ENCODE results near the gene PUS1. TPM values are rescaled to one million over a fixed set of nuclear protein-coding genes. Genes with fewer than 3 reads are reported as not detected.

The PUS1 gene
- total and polyA plus RNA-seq, 2 donors (not counting 1 experiment from before 2014, with no cell fraction given): 50.1 to 99.5 TPM

GRCh38 chr12:131980263-131980662 lies 51.2 kb downstream of the PUS1 start:
- no peak overlapping the region for H3K27ac Mint-ChIP-seq
- Histone ChIP-seq H4K20me1 (ENCODE audit: control insufficient read depth, insufficient read depth, low read length, poor library complexity, severe bottlenecking) (peaks cover 47% of the 10 kb centered on the region), H3K9me3 (ENCODE audit: control extremely low read depth in 1 of 3, control insufficient read depth in 2 of 3, insufficient read depth in 1 of 3, low read length in 2 of 3) (no peaks in the 10 kb centered on the region), H3K79me2 (ENCODE audit: control insufficient read depth, insufficient read depth, low read length) (peaks cover 40% of the 10 kb centered on the region), H2AFZ (ENCODE audit: insufficient read depth, low read depth, low read length, poor library complexity, severe bottlenecking) (no peak overlapping the region), H3K27ac (ENCODE audit: low read length in 2 of 2) (no peak overlapping the region), H3K27me3 (replicated peaks in 1 of 4; ENCODE audit: control extremely low read depth in 1 of 4, control insufficient read depth in 3 of 4, insufficient read depth in 4 of 4, low read length in 3 of 4) (no peaks in the 10 kb centered on the region), H3K4me1 (ENCODE audit: control insufficient read depth in 2 of 2, insufficient read depth in 2 of 2, low read length in 2 of 2) (no peaks in the 10 kb centered on the region), H3K36me3 (replicated peaks in 1 of 2; ENCODE audit: control extremely low read depth in 1 of 2, control insufficient read depth in 1 of 2, extremely low read depth in 1 of 2, insufficient read depth in 2 of 2, low read length in 1 of 2) (peaks cover 0 to 61% of the 10 kb centered on the region in 2 experiments), H3K4me3 (ENCODE audit: control extremely low read depth in 1 of 5, extremely low read depth in 1 of 5, insufficient read depth in 1 of 5, low read depth in 2 of 5, low read length in 4 of 5) (no peak overlapping the region), H3K4me2 (replicated peaks; ENCODE audit: low read depth, low read length, poor library complexity, severe bottlenecking) (no peak overlapping the region), H3K9ac (ENCODE audit: low read length) (no peak overlapping the region)
- CTCF ChIA-PET: no interaction called here
- intact Hi-C loops (cut with micrococcal nuclease): no loop called here
- peaks cover 3% of the 10 kb centered on the region for H3K4me1 Mint-ChIP-seq
- ATAC-seq (ENCODE audit: low read depth): no peak
- TF ChIP-seq EZH2 (IDR thresholded peaks at IDR 0.05; ENCODE audit: borderline replicate concordance, insufficient read depth, low read depth, low read length, poor library complexity, severe bottlenecking): no peak
- no peak for TF ChIP-seq CTCF (IDR thresholded peaks at IDR 0.05)
- POLR2A ChIA-PET: no interaction called here
- DNase-seq: no peak
- H3K4me3 Mint-ChIP-seq: no peak overlapping the region
- no peaks in the 10 kb centered on the region for H3K27me3 Mint-ChIP-seq
- no peaks in the 10 kb centered on the region for H3K9me3 Mint-ChIP-seq (ENCODE audit: insufficient read depth)
- no CpG with 5 or more reads among the region's 3 CpGs for WGBS (ENCODE audit: insufficient coverage)

- Histone ChIP-seq H3K27me3 (replicated peaks in 1 of 4; ENCODE audit: control extremely low read depth in 1 of 4, control insufficient read depth in 3 of 4, insufficient read depth in 4 of 4, low read length in 3 of 4) (no peaks in the 10 kb centered on the region), H4K20me1 (ENCODE audit: control insufficient read depth, insufficient read depth, low read length, poor library complexity, severe bottlenecking) (peaks cover 37% of the 10 kb centered on the region), H2AFZ (ENCODE audit: insufficient read depth, low read depth, low read length, poor library complexity, severe bottlenecking) (no peak overlapping the region), H3K9me3 (ENCODE audit: control extremely low read depth in 1 of 3, control insufficient read depth in 2 of 3, insufficient read depth in 1 of 3, low read length in 2 of 3) (no peaks in the 10 kb centered on the region), H3K79me2 (ENCODE audit: control insufficient read depth, insufficient read depth, low read length) (peaks cover 29% of the 10 kb centered on the region), H3K4me3 (ENCODE audit: control extremely low read depth in 1 of 5, extremely low read depth in 1 of 5, insufficient read depth in 1 of 5, low read depth in 2 of 5, low read length in 4 of 5) (no peak overlapping the region), H3K9ac (ENCODE audit: low read length) (no peak overlapping the region), H3K27ac (ENCODE audit: low read length in 2 of 2) (no peak overlapping the region), H3K36me3 (replicated peaks in 1 of 2; ENCODE audit: control extremely low read depth in 1 of 2, control insufficient read depth in 1 of 2, extremely low read depth in 1 of 2, insufficient read depth in 2 of 2, low read length in 1 of 2) (peaks cover 0 to 66% of the 10 kb centered on the region in 2 experiments), H3K4me1 (ENCODE audit: control insufficient read depth in 2 of 2, insufficient read depth in 2 of 2, low read length in 2 of 2) (no peaks in the 10 kb centered on the region), H3K4me2 (replicated peaks; ENCODE audit: low read depth, low read length, poor library complexity, severe bottlenecking) (no peak overlapping the region)
- intact Hi-C loops (cut with micrococcal nuclease): no loop called here
- Mint-ChIP-seq H3K9me3 (ENCODE audit: insufficient read depth) (no peaks in the 10 kb centered on the region), H3K27ac (no peak overlapping the region), H3K27me3 (no peaks in the 10 kb centered on the region), H3K4me3 (no peak overlapping the region), H3K4me1 (peaks cover 2% of the 10 kb centered on the region)
- no peak for DNase-seq
- no peak for ATAC-seq (ENCODE audit: low read depth)
- ChIA-PET CTCF (no interaction called here), POLR2A (no interaction called here)
- TF ChIP-seq CTCF (IDR thresholded peaks at IDR 0.05) (no peak), EZH2 (IDR thresholded peaks at IDR 0.05; ENCODE audit: borderline replicate concordance, insufficient read depth, low read depth, low read length, poor library complexity, severe bottlenecking) (no peak)
- WGBS (ENCODE audit: insufficient coverage): 98% methylated on average over 7 of the region's 10 CpGs
These were observed 52.3 kb downstream of the PUS1 start for GRCh38 chr12:131981388-131981787.
